AG04449 (cell line): ENCODE results near the gene MAGEA6.
"Not testable (repeated sequence)": the region's sequence is repeated elsewhere in the genome, so short reads cannot be mapped to it uniquely, and the experiment has no call there.

ENCODE experiments used
- CTCF ChIA-PET: fragments of 350-600 bp; formaldehyde crosslinking; extraction: SDS; loops from one replicate; lab custom pipeline; 2021; ENCODE audit warnings: antibody characterized with exemption; lab: Yijun Ruan, JAX
- POLR2A ChIA-PET: fragments of 400-600, 350-600 bp; formaldehyde crosslinking; extraction: SDS; loops from one replicate; lab custom pipeline; 2020; ENCODE audit warnings: antibody characterized with exemption, inconsistent platforms; lab: Yijun Ruan, JAX
- DNase-seq: peaks from one replicate; pipeline ENCODE4 v3.0.0-alpha.2; 2010; ENCODE audit warnings: low read depth, low spot score
- H3K4me3 ChIP-seq: 2 replicates; pipeline ENCODE4 v1.5.1; 2011; ENCODE audit warnings: low read depth, mild to moderate bottlenecking, control low read depth, low read length
- TF ChIP-seq, protein P1 (sequence below): IDR thresholded peaks from one replicate; pipeline ENCODE4 v1.5.1; 2011; ENCODE audit warnings: mild to moderate bottlenecking, moderate library complexity, low read length, control low read depth, inconsistent platforms; ENCODE audit not compliant: insufficient read depth; ENCODE audit errors: missing control alignments

MAGEA6 gene

DNA sequence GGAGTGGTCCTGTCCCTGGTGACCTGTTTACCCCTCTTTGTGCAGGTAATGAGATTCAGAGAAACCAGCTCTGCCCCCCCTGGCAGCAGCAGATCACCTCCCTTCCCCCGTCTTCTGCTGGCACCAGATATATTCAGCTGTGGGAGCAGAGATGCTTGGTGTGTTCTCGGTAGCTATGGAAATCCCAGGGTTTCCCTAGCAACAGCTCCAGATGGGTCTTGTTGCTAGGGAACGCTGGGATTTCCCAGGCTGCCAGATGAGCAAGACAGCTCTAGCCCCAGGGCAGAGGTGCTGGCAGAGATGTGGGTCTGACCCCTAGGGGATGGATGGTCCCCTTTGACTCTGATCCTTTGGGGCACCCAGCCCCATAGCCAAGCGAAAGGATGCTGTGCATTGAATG, 40.9 kb upstream of the MAGEA6 start:
- ChIA-PET CTCF (interaction anchor here (2.0 kb wide), 1 partner anchor 11 kb away, joined by 6 read pairs; no protein-coding TSS in a partner anchor), POLR2A (no interaction called here)
- no peak for DNase-seq
- TF ChIP-seq, protein P1, sequence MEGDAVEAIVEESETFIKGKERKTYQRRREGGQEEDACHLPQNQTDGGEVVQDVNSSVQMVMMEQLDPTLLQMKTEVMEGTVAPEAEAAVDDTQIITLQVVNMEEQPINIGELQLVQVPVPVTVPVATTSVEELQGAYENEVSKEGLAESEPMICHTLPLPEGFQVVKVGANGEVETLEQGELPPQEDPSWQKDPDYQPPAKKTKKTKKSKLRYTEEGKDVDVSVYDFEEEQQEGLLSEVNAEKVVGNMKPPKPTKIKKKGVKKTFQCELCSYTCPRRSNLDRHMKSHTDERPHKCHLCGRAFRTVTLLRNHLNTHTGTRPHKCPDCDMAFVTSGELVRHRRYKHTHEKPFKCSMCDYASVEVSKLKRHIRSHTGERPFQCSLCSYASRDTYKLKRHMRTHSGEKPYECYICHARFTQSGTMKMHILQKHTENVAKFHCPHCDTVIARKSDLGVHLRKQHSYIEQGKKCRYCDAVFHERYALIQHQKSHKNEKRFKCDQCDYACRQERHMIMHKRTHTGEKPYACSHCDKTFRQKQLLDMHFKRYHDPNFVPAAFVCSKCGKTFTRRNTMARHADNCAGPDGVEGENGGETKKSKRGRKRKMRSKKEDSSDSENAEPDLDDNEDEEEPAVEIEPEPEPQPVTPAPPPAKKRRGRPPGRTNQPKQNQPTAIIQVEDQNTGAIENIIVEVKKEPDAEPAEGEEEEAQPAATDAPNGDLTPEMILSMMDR, result no peak
- H3K4me3 ChIP-seq, result no peak overlapping the region

DNA sequence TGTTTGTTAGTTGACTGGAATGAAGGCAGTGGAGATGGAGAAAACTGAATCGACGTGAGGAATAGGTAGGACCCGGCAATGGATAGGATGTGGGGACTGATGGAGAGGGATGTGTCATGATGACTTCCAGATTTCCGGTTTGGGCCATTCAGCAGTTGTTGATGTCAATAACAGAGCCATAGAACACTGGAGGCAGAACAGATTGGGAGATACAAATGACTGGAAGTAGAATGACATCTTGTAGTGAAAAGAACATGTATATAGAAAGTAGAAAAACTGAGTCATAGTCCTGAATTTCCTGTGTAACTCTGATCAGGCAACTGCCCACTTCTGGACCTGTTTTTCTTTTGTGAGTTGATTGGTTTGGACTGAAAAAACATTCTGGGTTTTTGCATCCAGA, 36.5 kb upstream of the MAGEA6 start:
- TF ChIP-seq, protein P1, result no peak
- CTCF ChIA-PET, result no interaction called here
- POLR2A ChIA-PET, result no interaction called here
- no peak for DNase-seq
- H3K4me3 ChIP-seq, result no peak overlapping the region

DNA sequence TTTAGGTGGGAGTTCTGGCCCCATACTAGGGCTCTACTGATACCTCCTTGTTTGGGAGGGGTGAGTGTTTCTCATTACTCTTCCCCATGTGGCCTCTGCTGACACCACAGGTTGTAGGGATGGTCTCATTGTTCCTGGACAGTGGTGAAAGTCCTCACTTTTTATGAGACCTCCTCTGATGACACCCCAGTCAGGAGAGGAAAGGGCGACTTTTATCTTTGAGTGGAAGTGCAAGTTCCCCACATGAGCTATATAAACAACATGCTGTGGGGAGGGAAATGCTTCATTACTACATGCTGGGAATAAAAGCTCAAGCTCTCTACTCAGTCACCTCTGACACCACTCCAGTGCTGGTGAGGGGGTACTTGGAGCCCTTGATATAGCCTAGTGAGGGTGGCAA, 29.5 kb upstream of the MAGEA6 start:
- no peak for DNase-seq
- no peak overlapping the region for H3K4me3 ChIP-seq
- TF ChIP-seq, protein P1, result no peak
- POLR2A ChIA-PET, result no interaction called here
- CTCF ChIA-PET, result no interaction called here

DNA sequence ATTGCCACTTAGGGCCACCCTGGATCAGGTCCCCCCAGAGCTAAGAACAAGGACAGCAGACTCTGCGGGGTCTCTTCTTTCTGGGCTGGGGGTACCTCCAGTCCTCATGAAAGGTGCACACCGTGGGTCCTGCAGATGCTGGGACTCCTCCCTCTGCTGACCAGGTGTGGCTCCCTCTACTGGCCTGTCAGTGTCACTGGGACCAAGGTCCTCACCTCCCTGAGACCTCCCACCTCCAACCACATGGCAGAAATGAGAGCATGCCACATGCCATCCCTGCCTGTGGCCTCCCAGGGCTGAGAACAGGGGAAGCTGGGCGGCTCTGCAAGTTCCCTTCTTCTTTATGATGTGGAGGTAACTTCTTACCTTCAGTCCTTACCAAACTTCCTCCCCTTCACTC, 17.6 kb upstream of the MAGEA6 start:
- DNase-seq, POLR2A ChIA-PET, CTCF ChIA-PET: not testable (repeated sequence)

DNA sequence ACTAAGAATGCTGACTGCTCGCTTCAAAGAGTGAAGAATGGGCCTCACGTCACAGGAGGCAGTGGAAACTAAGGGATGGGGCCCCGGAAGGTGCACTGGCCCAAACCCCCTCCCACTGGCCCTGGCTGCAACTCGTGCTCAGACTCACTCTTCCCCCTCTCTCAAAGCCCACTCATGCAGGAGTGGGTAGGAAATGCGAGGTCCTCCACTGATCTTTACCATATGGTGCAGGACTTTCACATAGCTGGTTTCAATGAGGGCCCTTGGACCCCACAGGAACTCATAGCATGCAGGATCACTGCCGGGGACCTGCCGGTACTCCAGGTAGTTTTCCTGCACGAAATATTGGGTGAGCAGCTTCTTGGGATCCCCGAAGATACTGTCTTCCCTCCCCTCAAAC, 2.9 kb downstream of the MAGEA6 start:
- H3K4me3 ChIP-seq, POLR2A ChIA-PET, CTCF ChIA-PET, DNase-seq: not testable (repeated sequence)

More for the DNA sequence above, 17.6 kb upstream of the MAGEA6 start:
- H3K4me3 ChIP-seq, result not testable (repeated sequence)

DNA sequence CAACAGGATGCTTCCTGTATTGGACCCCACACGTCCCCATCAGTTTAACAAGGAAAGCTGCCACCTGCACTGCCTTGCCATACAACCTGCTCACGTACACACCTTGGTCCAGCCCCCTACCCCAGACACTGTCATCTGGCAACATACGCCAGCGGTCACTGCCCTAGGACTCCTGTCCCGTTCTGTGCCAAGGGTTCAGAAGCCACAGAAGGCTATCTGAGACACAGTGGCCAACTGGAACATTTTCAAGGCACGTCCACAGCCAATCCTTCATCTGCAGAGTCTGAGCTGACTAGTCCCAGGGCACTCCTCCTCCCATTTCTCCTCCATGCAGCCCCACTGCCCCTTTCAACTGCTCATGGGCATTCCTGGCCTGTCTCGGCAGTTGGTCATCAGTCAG, 7.9 kb downstream of the MAGEA6 start:
- CTCF ChIA-PET, POLR2A ChIA-PET, H3K4me3 ChIP-seq, DNase-seq: not testable (repeated sequence)

DNA sequence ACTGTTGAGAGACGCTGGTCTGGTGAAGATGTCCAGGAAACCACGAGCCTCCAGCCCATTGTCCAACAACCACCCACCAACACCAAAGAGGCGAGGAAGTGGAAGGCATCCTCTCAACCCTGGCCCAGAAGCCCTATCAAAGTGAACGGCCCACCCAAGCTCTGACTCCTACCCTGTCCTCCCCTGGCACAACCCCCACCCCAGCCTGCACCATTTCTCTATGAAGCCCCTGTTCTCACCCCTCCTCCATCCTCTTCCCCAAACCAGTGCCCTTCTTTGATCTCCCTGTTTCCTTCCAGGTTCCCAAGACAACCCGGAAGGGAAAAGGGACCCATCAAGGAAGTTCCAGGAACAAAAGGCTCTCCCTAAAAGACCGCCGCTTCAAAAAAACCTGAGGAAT, 9.9 kb downstream of the MAGEA6 start:
- DNase-seq, H3K4me3 ChIP-seq, CTCF ChIA-PET, POLR2A ChIA-PET: not testable (repeated sequence)

DNA sequence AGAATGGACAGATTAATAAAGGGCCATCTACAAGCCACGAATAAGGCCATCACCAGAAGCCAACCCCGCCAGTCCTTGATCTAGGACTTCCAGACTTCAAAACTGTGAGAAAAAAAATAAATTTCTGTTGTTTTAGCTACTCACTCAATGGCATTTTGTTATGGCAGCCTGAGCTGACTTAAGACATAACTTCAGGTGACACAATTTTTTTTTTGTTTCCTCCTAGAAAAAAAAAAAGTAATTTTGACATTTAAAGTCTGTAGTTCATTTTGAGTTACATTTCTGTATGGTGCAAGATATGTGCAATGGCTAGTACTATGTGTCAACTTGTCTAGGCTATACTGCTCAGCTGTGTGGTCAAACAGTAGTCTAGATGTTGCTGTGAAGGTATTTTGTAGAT, 10.6 kb downstream of the MAGEA6 start, which contains the start of gene CSAG3:
CSAG3 (plus strand) TSS at position 301 of the 400 bp plus-strand sequence.
- POLR2A ChIA-PET, DNase-seq, H3K4me3 ChIP-seq, CTCF ChIA-PET: not testable (repeated sequence)

DNA sequence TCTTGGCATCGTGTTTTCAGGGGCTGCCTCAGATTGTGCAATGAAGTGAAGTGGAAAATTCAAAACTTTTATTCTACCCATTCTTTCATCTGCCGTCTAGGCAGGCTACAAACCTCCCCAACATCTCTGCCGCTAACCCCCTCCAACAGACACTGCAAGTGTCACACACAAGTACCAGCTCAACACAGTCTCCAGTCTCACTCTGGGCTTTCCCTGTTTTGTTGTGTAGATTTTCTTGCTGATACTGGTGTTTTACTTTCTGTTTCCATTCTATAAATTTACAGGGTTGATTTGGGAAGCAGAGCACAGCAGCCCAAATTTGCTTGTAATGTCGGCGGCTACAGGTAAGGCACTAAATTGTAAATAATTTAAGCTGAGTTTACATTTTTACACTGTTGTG, 14.6 kb downstream of the MAGEA6 start:
- H3K4me3 ChIP-seq, CTCF ChIA-PET, POLR2A ChIA-PET, DNase-seq: not testable (repeated sequence)

DNA sequence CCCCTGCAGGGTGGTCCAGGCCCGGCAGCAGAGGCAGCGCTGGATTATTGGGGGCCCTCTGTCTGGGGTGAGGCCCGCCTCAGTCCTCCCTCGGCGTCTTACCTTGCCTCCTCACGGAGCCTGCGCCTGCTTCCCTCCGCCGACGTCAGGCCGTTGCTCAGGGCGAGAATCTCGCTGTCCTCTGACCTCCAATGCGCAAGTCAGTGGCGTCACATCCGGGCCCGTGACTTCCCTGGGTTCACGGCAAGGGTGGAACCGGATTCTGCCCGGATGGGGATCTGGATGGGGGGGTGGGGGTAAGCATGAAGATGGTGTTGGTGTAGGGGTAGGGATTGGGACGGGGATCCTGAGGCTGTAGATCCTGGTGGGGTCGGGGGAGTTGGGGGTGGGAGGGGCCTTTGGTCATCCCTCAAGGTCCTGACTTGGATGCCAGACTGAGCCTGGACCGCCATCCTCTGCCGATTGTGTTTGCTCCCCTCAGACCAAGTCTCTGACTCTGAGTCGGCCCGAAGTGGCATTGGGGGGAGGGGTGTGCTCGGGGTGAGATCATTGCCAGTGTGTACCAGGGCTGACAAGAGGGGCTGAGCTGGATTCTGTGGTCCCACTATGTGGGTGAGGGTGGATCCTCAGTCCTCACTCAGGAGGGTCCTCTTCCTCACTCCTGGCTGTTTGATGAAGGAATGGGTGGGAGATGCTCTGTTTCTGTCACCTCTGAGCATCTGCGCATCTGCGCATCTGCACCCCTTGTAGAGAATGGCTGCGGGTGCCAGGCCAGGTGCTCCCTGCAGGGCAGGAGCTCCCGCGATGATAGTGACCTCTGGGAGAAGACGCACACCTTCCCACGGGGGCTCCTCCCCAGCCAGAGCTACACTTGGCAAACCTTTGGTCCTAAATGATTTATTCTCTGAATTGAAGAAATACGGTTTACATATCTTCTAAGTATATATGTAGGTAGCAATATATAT, 15.5 kb downstream of the MAGEA6 start, which contains the start of gene MAGEA2:
MAGEA2 (minus strand) TSS at position 157 of the 965 bp plus-strand sequence. CDS start 2,479 bp downstream, outside the sequence.
- CTCF ChIA-PET, DNase-seq, H3K4me3 ChIP-seq, POLR2A ChIA-PET: not testable (repeated sequence)
